Caco-2 (cell line): Measurements from ENCODE around the gene HS3ST1. TPM values are rescaled to one million over a fixed set of nuclear protein-coding genes. Genes with fewer than 3 reads are reported as not detected.

Experiments
- BruUV-seq: library from RNA; stranded (reverse); fragments of 400-500 nt; replicated peaks from 2 replicates; lab custom pipeline; 2021; lab: Mats Ljungman, UMichigan
- CTCF ChIA-PET: fragments of 300-600 bp; sonication (Branson Sonifier 250); formaldehyde crosslinking; loops from one replicate; lab custom pipeline; 2022; ENCODE audit warnings: antibody characterized with exemption; lab: Charles Lee
- POLR2A ChIA-PET: fragments of 300-600 bp; sonication (Branson Sonifier 250); formaldehyde crosslinking; loops from one replicate; lab custom pipeline; 2022; ENCODE audit warnings: antibody characterized with exemption; lab: Charles Lee
- DNase-seq, 2 experiments: peaks; one replicate each; pipeline versions ENCODE4 v3.0.0 to v3.0.0-alpha.2; 2020 to 2022
- H3K27me3 ChIP-seq: replicated peaks from 2 replicates; pipeline ENCODE4 v1.6.0; 2011; ENCODE audit warnings: low read length; ENCODE audit not compliant: control insufficient read depth, insufficient read depth
- H3K36me3 ChIP-seq: 2 replicates; pipeline ENCODE4 v1.5.1; 2011; ENCODE audit warnings: low read length; ENCODE audit not compliant: control insufficient read depth, insufficient read depth
- H3K4me1 ChIP-seq: fragments of 250-450 bp; sonication (Bioruptor Pico); 2 replicates; pipeline ENCODE4 v1.5.1; 2020; ENCODE audit warnings: mild to moderate bottlenecking
- H3K4me3 ChIP-seq: 2 replicates; pipeline ENCODE4 v1.5.1; 2011; ENCODE audit warnings: low read depth, mild to moderate bottlenecking, control low read depth, low read length
- H3K9me3 ChIP-seq: fragments of 250-450 bp; sonication (Bioruptor Pico); 2 replicates; pipeline ENCODE4 v1.5.1; 2020; ENCODE audit warnings: mild to moderate bottlenecking, moderate library complexity
- H3K27ac Mint-ChIP-seq: one replicate; pipeline ENCODE4 v1.8.0; 2022; ENCODE audit warnings: mixed read lengths; ENCODE audit not compliant: unreplicated experiment
- H3K27me3 Mint-ChIP-seq: one replicate; pipeline ENCODE4 v1.8.0; 2022; ENCODE audit warnings: mixed read lengths; ENCODE audit not compliant: insufficient read depth, unreplicated experiment
- H3K36me3 Mint-ChIP-seq: one replicate; pipeline ENCODE4 v1.8.0; 2022; ENCODE audit warnings: mild to moderate bottlenecking, mixed read lengths; ENCODE audit not compliant: insufficient read depth, unreplicated experiment
- H3K4me1 Mint-ChIP-seq: one replicate; pipeline ENCODE4 v1.8.0; 2022; ENCODE audit warnings: low read depth, mixed read lengths; ENCODE audit not compliant: unreplicated experiment
- H3K4me3 Mint-ChIP-seq: one replicate; pipeline ENCODE4 v1.8.0; 2022; ENCODE audit warnings: mild to moderate bottlenecking, moderate library complexity, mixed read lengths; ENCODE audit not compliant: unreplicated experiment
- H3K9me3 Mint-ChIP-seq: one replicate; pipeline ENCODE4 v1.8.0; 2022; ENCODE audit warnings: mixed read lengths; ENCODE audit not compliant: unreplicated experiment
- CTCF ChIP-seq, 2 experiments: fragments of 200-600 bp in 1 of 2; IDR thresholded peaks; 1 replicate in 1 of 2; 2 replicates in 1 of 2; pipeline versions ENCODE4 v1.5.1 to v1.8.0; 2011 to 2022; ENCODE audit warnings: antibody characterized with exemption in 1 of 2, control low read depth in 1 of 2, inconsistent platforms in 1 of 2, low read depth in 1 of 2, low read length in 1 of 2, mild to moderate bottlenecking in 1 of 2, moderate library complexity in 1 of 2; ENCODE audit not compliant: insufficient read depth in 1 of 2, severe bottlenecking in 1 of 2, unreplicated experiment in 1 of 2
- intact Hi-C: fragments of 100-400 bp; cut with micrococcal nuclease; formaldehyde crosslinking; loops from one replicate; pipeline ENCODE4 v1.10.0; 2022; ENCODE audit not compliant: unreplicated experiment
- total RNA-seq: library from RNA; stranded (reverse); gene quantifications from 2 replicates; pipeline ENCODE4 v1.2.3, GENCODE V29; 2022

Gene HS3ST1
- total RNA-seq, 1 experiment from 2014 or later = 4.2 TPM

- CTCF ChIA-PET = no interaction called here
- H3K9me3 Mint-ChIP-seq = peaks cover 10% of the 10 kb centered on the region
- Histone ChIP-seq H3K27me3 (no peaks in the 10 kb centered on the region), H3K4me3 (no peak overlapping the region), H3K4me1 (no peaks in the 10 kb centered on the region), H3K36me3 (no peaks in the 10 kb centered on the region), H3K9me3 (no peaks in the 10 kb centered on the region)
- BruUV-seq = no TSS peak
- intact Hi-C loops = no loop called here
- no peaks in the 10 kb centered on the region for H3K27me3 Mint-ChIP-seq
- H3K36me3 Mint-ChIP-seq = no peaks in the 10 kb centered on the region
- no peak overlapping the region for H3K27ac Mint-ChIP-seq
- H3K4me1 Mint-ChIP-seq = no peaks in the 10 kb centered on the region
- no peak overlapping the region for H3K4me3 Mint-ChIP-seq
- no peak for DNase-seq
- POLR2A ChIA-PET = no interaction called here
- TF ChIP-seq CTCF (IDR thresholded peaks at IDR 0.05; ENCODE audit: insufficient read depth in 1 of 2, low read depth in 1 of 2, low read length in 1 of 2, severe bottlenecking in 1 of 2, unreplicated experiment in 1 of 2) = no peak
These were observed 74.2 kb downstream of the HS3ST1 start for GRCh38 chr4:11354531-11354930.

GRCh38 chr4:11348449-11349088, 80.1 kb downstream of the HS3ST1 start:
- no peaks in the 10 kb centered on the region for H3K9me3 Mint-ChIP-seq
- no peak for DNase-seq
- no peaks in the 10 kb centered on the region for H3K4me1 Mint-ChIP-seq
- ChIA-PET CTCF (no interaction called here), POLR2A (no interaction called here)
- H3K36me3 Mint-ChIP-seq = no peaks in the 10 kb centered on the region
- TF ChIP-seq CTCF (IDR thresholded peaks at IDR 0.05; ENCODE audit: insufficient read depth in 1 of 2, low read depth in 1 of 2, low read length in 1 of 2, severe bottlenecking in 1 of 2, unreplicated experiment in 1 of 2) = no peak
- no peaks in the 10 kb centered on the region for H3K4me1 ChIP-seq
- H3K27ac Mint-ChIP-seq = no peak overlapping the region
- H3K4me3 Mint-ChIP-seq = no peak overlapping the region
- H3K4me3 ChIP-seq = no peak overlapping the region
- no TSS peak for BruUV-seq
- H3K27me3 ChIP-seq = no peaks in the 10 kb centered on the region
- no peaks in the 10 kb centered on the region for H3K9me3 ChIP-seq
- H3K36me3 ChIP-seq = no peaks in the 10 kb centered on the region
- intact Hi-C loops = no loop called here
- no peaks in the 10 kb centered on the region for H3K27me3 Mint-ChIP-seq

DNA sequence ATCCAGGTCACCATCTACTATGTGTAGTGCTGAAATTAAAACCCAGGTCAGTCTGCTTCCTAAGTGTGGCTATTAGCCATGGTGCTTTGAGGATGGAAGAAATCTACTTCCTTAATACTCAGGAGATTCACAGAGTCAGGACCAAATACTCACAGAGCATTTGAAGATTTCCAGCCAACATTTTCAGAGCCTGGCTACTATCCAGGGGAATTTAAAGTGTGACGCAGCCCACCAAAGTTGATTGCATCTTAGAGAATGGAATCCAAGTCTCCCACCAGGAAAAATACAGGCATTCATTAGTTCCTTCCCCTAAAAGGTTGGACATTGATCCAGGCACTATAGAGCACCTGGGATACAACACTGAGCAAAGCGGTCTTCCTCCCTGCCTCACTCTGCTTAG, 83.8 kb downstream of the HS3ST1 start:
- H3K27me3 Mint-ChIP-seq = no peaks in the 10 kb centered on the region
- no peaks in the 10 kb centered on the region for H3K36me3 Mint-ChIP-seq
- intact Hi-C loops = no loop called here
- Histone ChIP-seq H3K9me3 (no peaks in the 10 kb centered on the region), H3K4me3 (no peak overlapping the region), H3K36me3 (no peaks in the 10 kb centered on the region), H3K4me1 (no peaks in the 10 kb centered on the region), H3K27me3 (no peaks in the 10 kb centered on the region)
- TF ChIP-seq CTCF (IDR thresholded peaks at IDR 0.05; ENCODE audit: insufficient read depth in 1 of 2, low read depth in 1 of 2, low read length in 1 of 2, severe bottlenecking in 1 of 2, unreplicated experiment in 1 of 2) = no peak
- no TSS peak for BruUV-seq
- ChIA-PET POLR2A (no interaction called here), CTCF (no interaction called here)
- H3K27ac Mint-ChIP-seq = no peak overlapping the region
- no peak overlapping the region for H3K4me3 Mint-ChIP-seq
- H3K4me1 Mint-ChIP-seq = no peaks in the 10 kb centered on the region
- no peak for DNase-seq
- H3K9me3 Mint-ChIP-seq = no peaks in the 10 kb centered on the region
